ENCODE results near the gene BANF1.

DNA sequence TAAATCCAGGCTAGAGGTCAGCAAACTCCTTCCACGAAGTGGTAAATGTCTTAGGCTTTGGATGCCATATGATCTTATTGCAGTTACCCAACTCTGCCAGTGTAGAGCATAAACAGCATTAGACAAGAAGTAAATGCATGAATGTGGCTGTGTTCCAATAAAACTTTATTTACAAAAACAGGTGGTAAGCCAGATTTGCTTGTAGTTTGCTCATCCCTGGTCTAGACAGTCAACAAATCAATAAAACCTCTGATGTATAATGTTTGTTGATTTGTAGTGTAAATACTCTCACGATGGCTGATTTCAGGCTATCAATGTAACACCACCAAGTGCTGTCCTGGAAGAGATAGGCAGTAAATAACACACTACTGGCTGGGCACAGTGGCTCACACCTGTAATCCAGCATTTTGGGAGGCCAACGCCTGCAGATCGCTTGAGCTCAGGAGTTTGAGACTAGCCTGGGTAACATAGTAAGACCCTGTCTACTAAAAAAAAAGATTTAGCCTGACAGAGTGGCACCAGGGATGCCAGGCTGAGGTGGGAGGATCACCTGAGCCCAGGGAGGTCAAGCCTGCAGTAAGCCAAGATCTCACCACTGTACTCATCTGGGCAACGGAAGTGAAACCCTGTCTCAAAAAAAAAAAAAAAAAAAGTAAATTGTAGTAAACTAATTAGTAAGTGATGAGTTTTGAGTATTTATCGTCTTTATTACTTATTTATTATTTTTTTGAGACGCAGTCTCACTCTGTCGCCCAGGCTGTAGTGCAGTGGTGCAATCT, 30.8 kb downstream of the BANF1 start:
- TF ChIP-seq REPIN1 (tag by site-specific recombination; IDR thresholded peaks at IDR 0.05; ENCODE audit: low read depth): no peak
- no peak for TF ChIP-seq ZNF354C (tag by site-specific recombination; IDR thresholded peaks at IDR 0.05; ENCODE audit: borderline replicate concordance, low read depth)
- TF ChIP-seq, protein P1, sequence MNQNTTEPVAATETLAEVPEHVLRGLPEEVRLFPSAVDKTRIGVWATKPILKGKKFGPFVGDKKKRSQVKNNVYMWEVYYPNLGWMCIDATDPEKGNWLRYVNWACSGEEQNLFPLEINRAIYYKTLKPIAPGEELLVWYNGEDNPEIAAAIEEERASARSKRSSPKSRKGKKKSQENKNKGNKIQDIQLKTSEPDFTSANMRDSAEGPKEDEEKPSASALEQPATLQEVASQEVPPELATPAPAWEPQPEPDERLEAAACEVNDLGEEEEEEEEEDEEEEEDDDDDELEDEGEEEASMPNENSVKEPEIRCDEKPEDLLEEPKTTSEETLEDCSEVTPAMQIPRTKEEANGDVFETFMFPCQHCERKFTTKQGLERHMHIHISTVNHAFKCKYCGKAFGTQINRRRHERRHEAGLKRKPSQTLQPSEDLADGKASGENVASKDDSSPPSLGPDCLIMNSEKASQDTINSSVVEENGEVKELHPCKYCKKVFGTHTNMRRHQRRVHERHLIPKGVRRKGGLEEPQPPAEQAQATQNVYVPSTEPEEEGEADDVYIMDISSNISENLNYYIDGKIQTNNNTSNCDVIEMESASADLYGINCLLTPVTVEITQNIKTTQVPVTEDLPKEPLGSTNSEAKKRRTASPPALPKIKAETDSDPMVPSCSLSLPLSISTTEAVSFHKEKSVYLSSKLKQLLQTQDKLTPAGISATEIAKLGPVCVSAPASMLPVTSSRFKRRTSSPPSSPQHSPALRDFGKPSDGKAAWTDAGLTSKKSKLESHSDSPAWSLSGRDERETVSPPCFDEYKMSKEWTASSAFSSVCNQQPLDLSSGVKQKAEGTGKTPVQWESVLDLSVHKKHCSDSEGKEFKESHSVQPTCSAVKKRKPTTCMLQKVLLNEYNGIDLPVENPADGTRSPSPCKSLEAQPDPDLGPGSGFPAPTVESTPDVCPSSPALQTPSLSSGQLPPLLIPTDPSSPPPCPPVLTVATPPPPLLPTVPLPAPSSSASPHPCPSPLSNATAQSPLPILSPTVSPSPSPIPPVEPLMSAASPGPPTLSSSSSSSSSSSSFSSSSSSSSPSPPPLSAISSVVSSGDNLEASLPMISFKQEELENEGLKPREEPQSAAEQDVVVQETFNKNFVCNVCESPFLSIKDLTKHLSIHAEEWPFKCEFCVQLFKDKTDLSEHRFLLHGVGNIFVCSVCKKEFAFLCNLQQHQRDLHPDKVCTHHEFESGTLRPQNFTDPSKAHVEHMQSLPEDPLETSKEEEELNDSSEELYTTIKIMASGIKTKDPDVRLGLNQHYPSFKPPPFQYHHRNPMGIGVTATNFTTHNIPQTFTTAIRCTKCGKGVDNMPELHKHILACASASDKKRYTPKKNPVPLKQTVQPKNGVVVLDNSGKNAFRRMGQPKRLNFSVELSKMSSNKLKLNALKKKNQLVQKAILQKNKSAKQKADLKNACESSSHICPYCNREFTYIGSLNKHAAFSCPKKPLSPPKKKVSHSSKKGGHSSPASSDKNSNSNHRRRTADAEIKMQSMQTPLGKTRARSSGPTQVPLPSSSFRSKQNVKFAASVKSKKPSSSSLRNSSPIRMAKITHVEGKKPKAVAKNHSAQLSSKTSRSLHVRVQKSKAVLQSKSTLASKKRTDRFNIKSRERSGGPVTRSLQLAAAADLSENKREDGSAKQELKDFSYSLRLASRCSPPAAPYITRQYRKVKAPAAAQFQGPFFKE (tag by site-specific recombination; IDR thresholded peaks at IDR 0.05; ENCODE audit: borderline replicate concordance): no peak
- TF ChIP-seq, protein P2, sequence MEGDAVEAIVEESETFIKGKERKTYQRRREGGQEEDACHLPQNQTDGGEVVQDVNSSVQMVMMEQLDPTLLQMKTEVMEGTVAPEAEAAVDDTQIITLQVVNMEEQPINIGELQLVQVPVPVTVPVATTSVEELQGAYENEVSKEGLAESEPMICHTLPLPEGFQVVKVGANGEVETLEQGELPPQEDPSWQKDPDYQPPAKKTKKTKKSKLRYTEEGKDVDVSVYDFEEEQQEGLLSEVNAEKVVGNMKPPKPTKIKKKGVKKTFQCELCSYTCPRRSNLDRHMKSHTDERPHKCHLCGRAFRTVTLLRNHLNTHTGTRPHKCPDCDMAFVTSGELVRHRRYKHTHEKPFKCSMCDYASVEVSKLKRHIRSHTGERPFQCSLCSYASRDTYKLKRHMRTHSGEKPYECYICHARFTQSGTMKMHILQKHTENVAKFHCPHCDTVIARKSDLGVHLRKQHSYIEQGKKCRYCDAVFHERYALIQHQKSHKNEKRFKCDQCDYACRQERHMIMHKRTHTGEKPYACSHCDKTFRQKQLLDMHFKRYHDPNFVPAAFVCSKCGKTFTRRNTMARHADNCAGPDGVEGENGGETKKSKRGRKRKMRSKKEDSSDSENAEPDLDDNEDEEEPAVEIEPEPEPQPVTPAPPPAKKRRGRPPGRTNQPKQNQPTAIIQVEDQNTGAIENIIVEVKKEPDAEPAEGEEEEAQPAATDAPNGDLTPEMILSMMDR (tag by site-specific recombination; IDR thresholded peaks at IDR 0.05): no peak
- no peak for TF ChIP-seq ZNF211 (tag by site-specific recombination; IDR thresholded peaks at IDR 0.05; ENCODE audit: low read depth)
- no peak for TF ChIP-seq ZBTB7A (tag by site-specific recombination; IDR thresholded peaks at IDR 0.05; ENCODE audit: low read depth)
- TF ChIP-seq, protein P3, sequence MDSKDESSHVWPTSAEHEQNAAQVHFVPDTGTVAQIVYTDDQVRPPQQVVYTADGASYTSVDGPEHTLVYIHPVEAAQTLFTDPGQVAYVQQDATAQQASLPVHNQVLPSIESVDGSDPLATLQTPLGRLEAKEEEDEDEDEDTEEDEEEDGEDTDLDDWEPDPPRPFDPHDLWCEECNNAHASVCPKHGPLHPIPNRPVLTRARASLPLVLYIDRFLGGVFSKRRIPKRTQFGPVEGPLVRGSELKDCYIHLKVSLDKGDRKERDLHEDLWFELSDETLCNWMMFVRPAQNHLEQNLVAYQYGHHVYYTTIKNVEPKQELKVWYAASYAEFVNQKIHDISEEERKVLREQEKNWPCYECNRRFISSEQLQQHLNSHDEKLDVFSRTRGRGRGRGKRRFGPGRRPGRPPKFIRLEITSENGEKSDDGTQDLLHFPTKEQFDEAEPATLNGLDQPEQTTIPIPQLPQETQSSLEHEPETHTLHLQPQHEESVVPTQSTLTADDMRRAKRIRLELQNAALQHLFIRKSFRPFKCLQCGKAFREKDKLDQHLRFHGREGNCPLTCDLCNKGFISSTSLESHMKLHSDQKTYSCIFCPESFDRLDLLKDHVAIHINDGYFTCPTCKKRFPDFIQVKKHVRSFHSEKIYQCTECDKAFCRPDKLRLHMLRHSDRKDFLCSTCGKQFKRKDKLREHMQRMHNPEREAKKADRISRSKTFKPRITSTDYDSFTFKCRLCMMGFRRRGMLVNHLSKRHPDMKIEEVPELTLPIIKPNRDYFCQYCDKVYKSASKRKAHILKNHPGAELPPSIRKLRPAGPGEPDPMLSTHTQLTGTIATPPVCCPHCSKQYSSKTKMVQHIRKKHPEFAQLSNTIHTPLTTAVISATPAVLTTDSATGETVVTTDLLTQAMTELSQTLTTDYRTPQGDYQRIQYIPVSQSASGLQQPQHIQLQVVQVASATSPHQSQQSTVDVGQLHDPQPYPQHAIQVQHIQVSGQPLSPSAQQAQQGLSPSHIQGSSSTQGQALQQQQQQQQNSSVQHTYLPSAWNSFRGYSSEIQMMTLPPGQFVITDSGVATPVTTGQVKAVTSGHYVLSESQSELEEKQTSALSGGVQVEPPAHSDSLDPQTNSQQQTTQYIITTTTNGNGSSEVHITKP (tag by site-specific recombination; IDR thresholded peaks at IDR 0.05): no peak
- TF ChIP-seq ZNF350 (tag by site-specific recombination; IDR thresholded peaks at IDR 0.05): no peak
- TF ChIP-seq, protein P4, sequence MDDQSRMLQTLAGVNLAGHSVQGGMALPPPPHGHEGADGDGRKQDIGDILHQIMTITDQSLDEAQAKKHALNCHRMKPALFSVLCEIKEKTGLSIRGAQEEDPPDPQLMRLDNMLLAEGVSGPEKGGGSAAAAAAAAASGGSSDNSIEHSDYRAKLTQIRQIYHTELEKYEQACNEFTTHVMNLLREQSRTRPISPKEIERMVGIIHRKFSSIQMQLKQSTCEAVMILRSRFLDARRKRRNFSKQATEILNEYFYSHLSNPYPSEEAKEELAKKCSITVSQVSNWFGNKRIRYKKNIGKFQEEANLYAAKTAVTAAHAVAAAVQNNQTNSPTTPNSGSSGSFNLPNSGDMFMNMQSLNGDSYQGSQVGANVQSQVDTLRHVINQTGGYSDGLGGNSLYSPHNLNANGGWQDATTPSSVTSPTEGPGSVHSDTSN (CRISPR knock-in tag; IDR thresholded peaks at IDR 0.05): no peak
- no peak for TF ChIP-seq ZNF2 (tag by site-specific recombination; IDR thresholded peaks at IDR 0.05)

All from HEK293 (cell line).